D721Med (cell line): ENCODE results near the gene MAN1A2.
"Not testable (repeated sequence)": the region's sequence is repeated elsewhere in the genome, so short reads cannot be mapped to it uniquely, and the experiment has no call there.

Source experiments
- DNase-seq: peaks from one replicate; pipeline ENCODE4 v3.0.0; 2011; ENCODE audit warnings: low spot score; ENCODE audit not compliant: insufficient read length
- FAIRE-seq: peaks from 2 replicates; lab custom pipeline; 2011; peaks lifted over from hg19 to GRCh38; lab: Jason Lieb, UNC
- CTCF ChIP-seq: IDR thresholded peaks from 2 replicates; pipeline ENCODE4 v1.5.1; 2012; ENCODE audit warnings: mild to moderate bottlenecking, control low read depth; ENCODE audit not compliant: insufficient read depth; ENCODE audit errors: missing control alignments

Gene MAN1A2

GRCh38 chr1:117425050-117425734 lies 57.9 kb downstream of the MAN1A2 start:
- FAIRE-seq = no peak
- no peak for TF ChIP-seq CTCF
- no peak for DNase-seq

- DNase-seq = no peak
- TF ChIP-seq CTCF = no peak
- no peak for FAIRE-seq
Measured at GRCh38 chr1:117427297-117427696, 60.0 kb downstream of the MAN1A2 start.

- FAIRE-seq (no peak), DNase-seq (no peak)
- no peak for TF ChIP-seq CTCF
Measured at GRCh38 chr1:117433943-117434342, 66.7 kb downstream of the MAN1A2 start.

GRCh38 chr1:117436513-117436912 lies 69.3 kb downstream of the MAN1A2 start:
- TF ChIP-seq CTCF = no peak
- FAIRE-seq = no peak
- no peak for DNase-seq

- DNase-seq = no peak
- no peak for FAIRE-seq
- no peak for TF ChIP-seq CTCF
Measured at GRCh38 chr1:117447661-117448060, 80.4 kb downstream of the MAN1A2 start.

GRCh38 chr1:117452216-117452615 lies 85.0 kb downstream of the MAN1A2 start:
- no peak for DNase-seq
- TF ChIP-seq CTCF = no peak
- no peak for FAIRE-seq

- FAIRE-seq = no peak
- DNase-seq = no peak
- TF ChIP-seq CTCF = no peak
Measured at GRCh38 chr1:117453958-117454357, 86.7 kb downstream of the MAN1A2 start.

GRCh38 chr1:117458410-117458809 lies 91.2 kb downstream of the MAN1A2 start:
- not testable (repeated sequence) for FAIRE-seq, DNase-seq
